GM12878 (cell line): ENCODE results near the gene DPP6. TPM values are rescaled to one million over a fixed set of nuclear protein-coding genes. Genes with fewer than 3 reads are reported as not detected.
"Not testable (repeated sequence)": the region's sequence is repeated elsewhere in the genome, so short reads cannot be mapped to it uniquely, and the experiment has no call there.

Source experiments
- ATAC-seq: fragments of 200-7000 bp; cut with Tn5 transposase; 3 replicates; pipeline ENCODE4 v1.9.1; 2020; ENCODE audit warnings: mild to moderate bottlenecking, moderate library complexity
- BruUV-seq: library from RNA; stranded (reverse); fragments of 400-500 nt; replicated peaks from 2 replicates; lab custom pipeline; 2021; lab: Mats Ljungman, UMichigan
- CTCF ChIA-PET: fragments of 300-600 bp; sonication (Branson Sonifier 250); formaldehyde crosslinking; extraction: SDS; loops from one replicate; lab custom pipeline; 2021; ENCODE audit warnings: inconsistent platforms; lab: Yijun Ruan, JAX
- POLR2A ChIA-PET: fragments of 350-600 bp; formaldehyde crosslinking; extraction: SDS; loops from one replicate; lab custom pipeline; 2021; ENCODE audit warnings: inconsistent platforms; lab: Charles Lee
- RAD21 ChIA-PET: fragments of 300-600 bp; sonication (Branson Sonifier 250); formaldehyde crosslinking; loops from one replicate; lab custom pipeline; 2023; ENCODE audit warnings: antibody characterized with exemption; ENCODE audit not compliant: unreplicated experiment; lab: Charles Lee
- SMC1A ChIA-PET: fragments of 300-600 bp; sonication (Branson Sonifier 250); formaldehyde crosslinking; loops from one replicate; lab custom pipeline; 2023; ENCODE audit not compliant: unreplicated experiment, uncharacterized antibody; lab: Charles Lee
- DNase-seq: peaks from one replicate; pipeline ENCODE4 v3.0.0-alpha.2; 2011; ENCODE audit warnings: low read depth, low spot score
- FAIRE-seq: peaks from 3 replicates; lab custom pipeline; 2011; peaks lifted over from hg19 to GRCh38; lab: Jason Lieb, UNC
- H2AFZ ChIP-seq: 2 replicates; pipeline ENCODE4 v1.6.0; 2011; ENCODE audit warnings: low read depth, low read length, control low read depth; ENCODE audit not compliant: control insufficient read depth
- H3K27ac ChIP-seq: 2 replicates; pipeline ENCODE4 v1.5.1; 2011; ENCODE audit warnings: control low read depth; ENCODE audit not compliant: control insufficient read depth, insufficient read depth
- H3K27me3 ChIP-seq, 2 experiments: replicated peaks in 1 of 2; 2 replicates each; pipeline versions ENCODE4 v1.6.0 to v1.6.1; 2011; ENCODE audit warnings: low read length in 1 of 2; ENCODE audit not compliant: control insufficient read depth in 2 of 2, insufficient read depth in 2 of 2
- H3K36me3 ChIP-seq, 2 experiments: 2 replicates each; pipeline ENCODE4 v1.5.1; 2011; ENCODE audit warnings: low read length in 1 of 2; ENCODE audit not compliant: control insufficient read depth in 2 of 2, insufficient read depth in 2 of 2
- H3K4me1 ChIP-seq: 2 replicates; pipeline ENCODE4 v1.6.1; 2011; ENCODE audit warnings: mild to moderate bottlenecking, low read length, moderate library complexity, mixed read lengths; ENCODE audit not compliant: control insufficient read depth, insufficient read depth
- H3K4me2 ChIP-seq: 2 replicates; pipeline ENCODE4 v1.6.0; 2011; ENCODE audit warnings: control low read depth; ENCODE audit not compliant: control insufficient read depth, insufficient read depth
- H3K4me3 ChIP-seq: fragments of 200-600 bp; sonication (generic); 2 replicates; pipeline ENCODE4 v1.5.1; 2016
- H3K79me2 ChIP-seq: 2 replicates; pipeline ENCODE4 v1.6.0; 2011; ENCODE audit warnings: low read length; ENCODE audit not compliant: control insufficient read depth, insufficient read depth
- H3K9ac ChIP-seq: 2 replicates; pipeline ENCODE4 v1.8.0; 2011; ENCODE audit warnings: low read length, control low read depth, mixed read lengths; ENCODE audit not compliant: control insufficient read depth, insufficient read depth
- H3K9me3 ChIP-seq: replicated peaks from 3 replicates; pipeline ENCODE4 v1.5.1; 2011; ENCODE audit warnings: mild to moderate bottlenecking, low read length; ENCODE audit not compliant: control insufficient read depth, insufficient read depth
- H4K20me1 ChIP-seq: 2 replicates; pipeline ENCODE4 v1.6.0; 2011; ENCODE audit not compliant: control insufficient read depth, insufficient read depth
- WGBS: methylation state at CpG from one replicate; pipeline ENCODE4 v1.1.6; 2016; ENCODE audit warnings: low lambda C conversion rate; ENCODE audit not compliant: insufficient replicate concordance, insufficient coverage; ENCODE audit errors: missing lambda C conversion rate; 5-methylcytosine and 5-hydroxymethylcytosine counted together
- in situ Hi-C: fragments of 300-500 bp; cut with MboI; formaldehyde crosslinking; loops from 9 replicates; pipeline ENCODE4 v1.14.3; 2018; ENCODE audit warnings: mixed read lengths
- intact Hi-C: fragments of 100-400 bp; cut with micrococcal nuclease; formaldehyde crosslinking; loops from one replicate; pipeline ENCODE4 v1.14.2; 2022; ENCODE audit not compliant: unreplicated experiment
- polyA plus RNA-seq, 11 experiments: library from polyadenylated mRNA; depleted of rRNA in 4 of 11; unstranded in 6 of 11; stranded (reverse) in 5 of 11; fragments of >200 nt; fragmentation: Nextera tagmentation in 4 of 11; fragmentation: Illumina TruSeq in 1 of 11; extraction: Ambion mirVana in 4 of 11; extraction: Trizol in 1 of 11; gene quantifications; 1 replicate in 1 of 11; 2 replicates in 10 of 11; pipeline versions ENCODE4 v1.2.1 to v1.2.3, GENCODE V29; 2011 to 2016; ENCODE audit warnings: inconsistent platforms in 2 of 11, missing spikeins in 2 of 11, low read depth in 1 of 11
- total RNA-seq, 4 experiments: library from RNA; depleted of rRNA in 3 of 4; stranded (reverse); fragments of >200 nt in 3 of 4; fragmentation: Illumina TruSeq in 1 of 4; extraction: Trizol in 1 of 4; gene quantifications; 2 replicates each; pipeline versions ENCODE4 v1.2.1 to v1.2.3, GENCODE V29; 2013 to 2021

Gene DPP6
- total and polyA plus RNA-seq, 10 of the 15 experiments (the other 5 are each of a cell fraction or from before 2014, with no cell fraction given), result not detected

- BruUV-seq, H3K4me1 ChIP-seq, SMC1A ChIA-PET, H4K20me1 ChIP-seq, in situ Hi-C loops, CTCF ChIA-PET, H3K27me3 ChIP-seq, H3K36me3 ChIP-seq, H3K9ac ChIP-seq, RAD21 ChIA-PET, H3K4me2 ChIP-seq, POLR2A ChIA-PET, DNase-seq, ATAC-seq, FAIRE-seq, H3K9me3 ChIP-seq, H2AFZ ChIP-seq, intact Hi-C loops, H3K27ac ChIP-seq, H3K79me2 ChIP-seq, H3K4me3 ChIP-seq: not testable (repeated sequence)
- WGBS, result 46% methylated on average over 4 of the region's 6 CpGs
Observed at GRCh38 chr7:154162921-154163320, 110.7 kb downstream of the DPP6 start.

GRCh38 chr7:154163642-154164041 lies 111.4 kb downstream of the DPP6 start:
- in situ Hi-C loops, H3K27me3 ChIP-seq, POLR2A ChIA-PET, H3K36me3 ChIP-seq, H3K9ac ChIP-seq, SMC1A ChIA-PET, FAIRE-seq, H3K4me2 ChIP-seq, ATAC-seq, RAD21 ChIA-PET, intact Hi-C loops, H3K9me3 ChIP-seq, H3K4me3 ChIP-seq, H4K20me1 ChIP-seq, H3K4me1 ChIP-seq, H2AFZ ChIP-seq, CTCF ChIA-PET, H3K27ac ChIP-seq, H3K79me2 ChIP-seq, DNase-seq, BruUV-seq: not testable (repeated sequence)
- WGBS, result 0% methylated on average over 1 of the region's 3 CpGs
